Stimulated activated naive CD8-positive, alpha-beta T cell treated with anti-CD3 and anti-CD28 coated beads, Interleukin-15, Interleukin-2, amounts not matched to agents 100 ng/mL and 50 ng/mL, for 24 hours (primary cell): ENCODE measurements around the gene NFATC2.

ENCODE experiments used
- H3K27ac Mint-ChIP-seq: one replicate; pipeline ENCODE4 v1.8.0; 2021; ENCODE audit warnings: mild to moderate bottlenecking, mixed read lengths
- H3K27me3 Mint-ChIP-seq: one replicate; pipeline ENCODE4 v1.8.0; 2021; ENCODE audit warnings: mixed read lengths
- H3K36me3 Mint-ChIP-seq: one replicate; pipeline ENCODE4 v1.8.0; 2021; ENCODE audit warnings: low read depth, mixed read lengths
- H3K4me1 Mint-ChIP-seq: one replicate; pipeline ENCODE4 v1.8.0; 2021; ENCODE audit warnings: low read depth, mixed read lengths
- H3K4me3 Mint-ChIP-seq: one replicate; pipeline ENCODE4 v1.8.0; 2021; ENCODE audit warnings: mild to moderate bottlenecking, mixed read lengths
- H3K9me3 Mint-ChIP-seq: one replicate; pipeline ENCODE4 v1.8.0; 2021; ENCODE audit warnings: mixed read lengths

Gene NFATC2

DNA sequence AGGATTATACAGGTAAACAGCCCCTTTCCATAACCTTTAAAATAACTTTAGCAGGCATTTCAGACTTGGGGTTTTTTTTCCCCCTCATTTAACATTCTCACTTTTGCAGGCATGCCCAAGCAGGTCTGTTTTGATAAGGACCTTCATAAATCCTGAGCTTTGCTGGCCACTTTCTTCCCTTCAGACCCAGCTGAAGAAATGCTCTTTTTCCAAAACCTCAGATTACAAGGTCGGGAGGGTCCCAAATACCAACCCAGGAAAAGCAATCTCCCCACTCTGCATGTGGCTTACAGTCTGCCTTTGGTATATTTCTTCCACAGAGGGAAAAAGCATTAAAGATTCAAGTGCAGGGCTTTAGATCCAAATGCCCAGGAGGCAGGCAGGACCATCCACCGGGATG lies 6.8 kb downstream of the NFATC2 start:
- Mint-ChIP-seq H3K36me3 (peaks cover 63% of the 10 kb centered on the region), H3K4me3 (peak overlapping the region; percentile 67), H3K27ac (peak overlapping the region; percentile 99), H3K4me1 (peaks cover 100% of the 10 kb centered on the region), H3K27me3 (no peaks in the 10 kb centered on the region), H3K9me3 (no peaks in the 10 kb centered on the region)

DNA sequence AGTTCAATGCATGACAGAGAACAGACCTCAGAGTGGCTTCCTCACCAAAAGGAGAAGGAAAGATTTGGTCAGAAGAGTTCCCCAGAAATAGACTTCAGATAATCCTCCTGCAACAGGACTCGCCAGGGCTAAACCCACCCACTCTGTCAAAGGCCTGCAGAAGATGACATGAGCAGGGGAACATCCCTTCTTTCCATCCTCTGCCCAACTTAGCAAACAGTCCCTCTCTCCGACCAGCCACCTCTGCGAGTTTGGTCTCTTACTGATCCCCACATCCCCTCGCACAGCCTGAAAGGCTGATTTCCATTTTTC lies 7.5 kb downstream of the NFATC2 start:
- H3K36me3 Mint-ChIP-seq = peaks cover 65% of the 10 kb centered on the region
- no peaks in the 10 kb centered on the region for H3K27me3 Mint-ChIP-seq
- peak overlapping the region; percentile 99 for H3K27ac Mint-ChIP-seq
- peak overlapping the region; percentile 67 for H3K4me3 Mint-ChIP-seq
- no peaks in the 10 kb centered on the region for H3K9me3 Mint-ChIP-seq
- H3K4me1 Mint-ChIP-seq = peaks cover 100% of the 10 kb centered on the region

DNA sequence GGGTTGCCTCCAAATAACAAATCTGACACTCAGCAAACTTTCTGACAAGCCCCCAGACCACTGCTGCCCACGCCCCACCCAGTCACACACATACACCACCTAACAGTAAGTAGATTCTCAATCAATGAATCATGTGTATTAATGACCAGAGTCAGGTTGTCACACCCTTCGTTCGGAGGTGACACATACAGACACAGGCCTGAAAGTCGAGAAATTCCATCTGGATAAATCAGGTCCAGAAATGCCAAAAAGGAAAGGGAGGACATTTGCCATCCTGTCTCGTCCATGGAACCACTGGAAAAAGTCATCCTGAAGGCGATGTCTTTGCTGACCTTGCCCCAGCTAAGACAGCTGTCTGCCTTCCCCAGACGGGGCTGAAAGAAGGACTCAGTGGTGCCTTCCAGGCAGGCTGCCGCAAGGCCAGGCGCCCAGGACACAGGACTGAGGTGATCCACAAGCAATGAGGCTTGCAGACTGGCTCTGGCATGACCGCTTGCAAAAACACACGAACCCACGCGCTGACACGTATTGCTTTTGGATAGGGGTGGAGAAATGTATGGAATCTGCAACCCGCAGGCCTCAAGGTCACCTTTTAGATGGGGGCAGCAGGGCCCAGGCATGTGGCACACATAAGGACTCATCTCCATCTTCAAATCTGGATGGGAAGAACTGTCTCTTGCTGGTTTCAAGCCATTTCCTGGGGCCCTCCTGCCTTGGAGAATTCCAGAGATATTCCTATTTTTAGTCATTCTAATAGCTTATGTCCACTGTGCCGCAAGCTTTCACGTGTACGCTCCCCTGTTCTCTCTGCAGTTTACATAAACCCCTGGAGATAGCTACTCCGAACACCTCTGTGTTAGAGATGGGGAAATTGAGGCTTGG lies 9.0 kb downstream of the NFATC2 start:
- Mint-ChIP-seq H3K27me3 (no peaks in the 10 kb centered on the region), H3K4me1 (peaks cover 100% of the 10 kb centered on the region), H3K9me3 (no peaks in the 10 kb centered on the region), H3K36me3 (peaks cover 56% of the 10 kb centered on the region), H3K27ac (peak overlapping the region; percentile 99), H3K4me3 (peak overlapping the region; percentile 59)

DNA sequence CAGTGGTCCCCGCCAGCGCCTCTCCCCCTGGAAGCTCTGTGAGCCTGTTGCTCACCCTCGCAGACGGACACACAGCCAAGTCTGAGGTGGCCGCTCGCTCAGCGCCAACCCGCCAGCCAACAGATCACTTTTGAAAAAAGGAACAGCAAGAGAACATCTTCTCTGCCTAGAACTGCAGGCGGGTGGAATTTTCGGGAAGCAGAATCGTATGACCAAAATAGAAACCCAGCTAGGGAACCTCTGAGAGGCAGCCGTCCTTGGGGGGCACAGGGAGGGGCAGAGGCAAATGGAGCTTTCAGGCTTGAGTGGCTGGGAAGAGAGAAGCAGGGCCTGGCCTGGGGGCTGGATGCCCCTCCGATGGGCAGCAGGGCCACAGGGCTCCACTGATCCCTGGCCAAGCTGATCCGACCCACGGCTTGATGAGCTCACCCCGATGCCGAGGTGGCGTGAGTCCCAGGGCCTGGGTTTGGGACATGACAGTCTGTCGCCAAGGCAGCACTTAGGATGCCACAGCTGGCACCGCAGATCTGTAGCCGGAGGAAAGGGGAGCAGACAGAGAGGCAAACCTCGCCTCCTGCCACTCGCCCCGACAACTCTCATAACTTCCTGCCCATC lies 9.8 kb downstream of the NFATC2 start:
- Mint-ChIP-seq H3K9me3 (no peaks in the 10 kb centered on the region), H3K36me3 (peaks cover 51% of the 10 kb centered on the region), H3K27ac (peak overlapping the region; percentile 99), H3K4me1 (peaks cover 100% of the 10 kb centered on the region), H3K4me3 (peak overlapping the region; percentile 84), H3K27me3 (no peaks in the 10 kb centered on the region)

DNA sequence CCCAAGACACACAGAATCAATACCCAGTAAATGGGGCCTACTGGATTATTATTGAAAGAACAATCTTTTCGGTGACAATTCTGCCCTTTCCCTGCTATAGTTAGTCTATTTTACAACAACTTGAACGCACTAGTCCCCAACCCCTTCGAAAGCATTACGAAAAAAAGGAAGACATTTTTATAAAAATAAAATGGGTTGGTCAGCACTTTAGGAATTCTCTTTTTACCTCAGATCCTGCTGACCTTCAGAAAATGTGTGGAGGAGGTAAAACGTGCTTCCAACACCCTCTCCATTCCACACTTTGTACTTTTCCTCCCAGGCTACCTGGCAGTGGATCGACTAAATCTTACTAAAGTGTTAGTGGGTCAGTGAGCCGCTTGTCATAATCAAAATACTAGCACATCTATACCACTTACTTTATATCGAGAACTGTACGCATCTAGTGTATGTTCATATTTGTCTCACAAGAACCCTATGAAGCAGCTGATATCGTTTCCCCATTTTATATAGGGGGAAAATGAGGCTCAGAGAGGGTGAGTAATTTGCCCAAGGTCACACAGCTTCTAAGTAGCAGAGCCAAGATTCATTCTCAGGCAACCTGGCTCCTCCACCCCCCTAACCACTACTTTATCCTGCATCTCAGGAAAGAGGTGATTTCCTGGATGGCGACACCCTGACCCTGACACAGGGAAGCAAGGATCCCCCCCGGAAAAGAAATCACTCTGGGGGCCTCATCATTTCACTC lies 10.6 kb downstream of the NFATC2 start:
- Mint-ChIP-seq H3K27ac (peak overlapping the region; percentile 99), H3K4me3 (peak overlapping the region; percentile 84), H3K4me1 (peaks cover 100% of the 10 kb centered on the region), H3K9me3 (no peaks in the 10 kb centered on the region), H3K36me3 (peaks cover 50% of the 10 kb centered on the region), H3K27me3 (no peaks in the 10 kb centered on the region)

DNA sequence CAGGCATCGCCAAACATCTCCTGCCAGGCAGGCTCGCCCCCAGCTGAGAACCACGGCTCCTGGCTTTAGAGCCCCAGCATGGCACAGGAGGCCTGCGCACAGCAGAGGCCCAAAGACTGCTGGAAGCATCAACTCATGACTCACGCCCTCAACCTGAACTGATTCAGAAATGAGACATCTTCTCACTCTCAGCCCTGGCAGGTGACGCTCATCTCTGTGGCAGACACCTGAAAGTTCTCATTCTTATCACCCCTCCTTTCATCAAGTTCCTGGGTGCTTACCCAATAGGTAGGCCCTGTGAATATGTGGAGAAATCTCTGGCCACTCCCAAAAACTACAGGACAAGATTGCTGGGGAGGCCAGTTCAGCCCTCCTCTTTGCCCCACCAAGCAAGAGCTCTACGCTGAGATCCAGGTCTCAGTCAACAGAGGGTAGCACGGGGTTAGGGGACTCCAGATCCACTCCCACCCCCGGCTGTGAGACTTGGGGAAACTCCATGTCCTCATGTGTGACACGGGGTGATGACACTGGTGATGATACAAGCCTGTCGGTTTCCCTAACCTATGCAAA lies 11.3 kb downstream of the NFATC2 start:
- no peaks in the 10 kb centered on the region for H3K27me3 Mint-ChIP-seq

DNA sequence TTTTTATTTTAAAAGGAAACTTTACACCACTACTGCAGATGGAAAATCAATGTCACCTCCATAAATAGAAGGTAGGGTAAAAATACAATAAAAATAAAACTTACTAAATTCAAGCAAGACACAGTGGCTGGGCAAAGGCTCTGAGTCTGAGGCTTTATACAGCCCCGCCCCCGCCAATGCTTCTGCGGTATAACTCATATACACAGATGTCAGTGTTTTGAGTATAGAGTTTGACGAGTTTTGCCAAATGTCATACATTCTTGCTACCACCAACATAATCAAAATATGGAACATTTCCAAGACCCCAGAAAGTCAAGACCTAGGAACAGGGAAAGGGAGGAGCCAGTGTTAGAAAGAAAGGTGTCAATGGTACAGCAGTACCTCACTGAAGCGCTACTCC lies 12.8 kb downstream of the NFATC2 start:
- Mint-ChIP-seq H3K27ac (peak overlapping the region; percentile 99), H3K27me3 (no peaks in the 10 kb centered on the region), H3K4me3 (peak overlapping the region; percentile 84), H3K36me3 (peaks cover 42% of the 10 kb centered on the region), H3K4me1 (peaks cover 100% of the 10 kb centered on the region), H3K9me3 (no peaks in the 10 kb centered on the region)

More for the DNA sequence above, 11.3 kb downstream of the NFATC2 start:
- Mint-ChIP-seq H3K36me3 (peaks cover 44% of the 10 kb centered on the region), H3K27ac (peak overlapping the region; percentile 99), H3K9me3 (no peaks in the 10 kb centered on the region), H3K4me1 (peaks cover 100% of the 10 kb centered on the region), H3K4me3 (peak overlapping the region; percentile 84)

DNA sequence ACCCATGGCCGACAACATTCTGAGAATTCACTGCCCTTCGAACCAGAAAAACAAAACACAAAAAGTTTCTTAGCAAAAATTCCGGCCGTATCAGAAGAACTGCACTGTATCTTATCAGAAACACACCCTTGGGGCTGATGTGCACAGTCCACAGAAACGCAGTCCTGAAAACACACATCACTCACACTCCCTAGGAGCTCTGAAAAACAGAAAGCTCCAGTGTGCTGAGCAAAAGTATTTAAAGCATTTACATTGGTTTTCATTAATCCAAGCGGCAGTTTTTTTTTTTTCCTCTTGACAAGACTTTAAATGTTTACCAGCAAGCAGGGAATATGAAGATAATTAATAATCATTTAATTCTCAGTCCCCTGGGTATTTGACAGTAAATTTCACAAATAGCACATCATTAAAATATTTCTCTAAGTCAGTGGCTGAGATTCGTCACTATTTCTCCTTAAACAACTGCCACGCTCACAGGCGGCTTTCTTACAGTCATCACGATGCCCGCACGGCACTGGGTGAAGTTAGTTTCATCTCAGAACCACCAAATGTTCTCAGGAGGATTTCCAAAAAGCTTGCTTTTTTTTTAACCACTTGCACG lies 13.3 kb downstream of the NFATC2 start:
- Mint-ChIP-seq H3K27me3 (no peaks in the 10 kb centered on the region), H3K27ac (peak overlapping the region; percentile 99), H3K4me1 (peaks cover 100% of the 10 kb centered on the region), H3K4me3 (peak overlapping the region; percentile 84), H3K9me3 (no peaks in the 10 kb centered on the region), H3K36me3 (peaks cover 42% of the 10 kb centered on the region)

DNA sequence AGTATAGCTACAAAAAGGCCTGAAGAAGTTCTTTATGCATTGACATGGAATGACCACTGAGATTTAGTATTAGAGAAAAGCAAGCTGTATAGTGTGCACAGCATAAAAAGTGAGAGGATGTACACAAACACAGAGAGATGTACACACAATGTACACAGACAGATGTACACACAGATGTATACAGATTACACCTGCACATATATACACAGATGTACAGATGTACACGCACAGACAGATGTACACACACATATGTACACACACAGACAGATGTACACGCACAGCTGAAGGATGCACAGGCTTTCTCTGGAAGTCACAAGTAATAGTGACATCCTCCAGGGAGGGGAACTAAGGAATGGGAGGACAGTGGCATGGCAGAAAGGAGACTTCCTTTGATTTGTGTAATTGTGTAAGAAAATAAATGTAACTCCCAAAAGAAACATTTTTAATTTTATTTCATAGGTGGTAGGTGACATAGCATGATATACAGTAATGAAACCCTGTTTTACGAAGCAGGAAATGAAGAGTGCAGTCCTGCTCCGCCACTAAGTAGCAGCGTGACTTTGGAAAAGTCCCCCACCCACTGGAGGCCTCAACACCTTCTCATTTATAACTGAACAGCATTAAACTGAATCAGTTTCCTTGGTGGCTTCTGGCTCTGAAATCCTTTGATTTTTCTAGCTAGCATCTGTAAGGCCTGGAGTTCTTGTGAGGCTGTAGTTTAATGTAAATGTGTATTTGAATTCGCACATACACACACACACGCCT lies 14.1 kb downstream of the NFATC2 start:
- peaks cover 40% of the 10 kb centered on the region for H3K36me3 Mint-ChIP-seq
- H3K4me3 Mint-ChIP-seq = peak overlapping the region; percentile 84
- H3K27me3 Mint-ChIP-seq = no peaks in the 10 kb centered on the region
- H3K9me3 Mint-ChIP-seq = no peaks in the 10 kb centered on the region
- peaks cover 96% of the 10 kb centered on the region for H3K4me1 Mint-ChIP-seq
- H3K27ac Mint-ChIP-seq = peak overlapping the region; percentile 99

DNA sequence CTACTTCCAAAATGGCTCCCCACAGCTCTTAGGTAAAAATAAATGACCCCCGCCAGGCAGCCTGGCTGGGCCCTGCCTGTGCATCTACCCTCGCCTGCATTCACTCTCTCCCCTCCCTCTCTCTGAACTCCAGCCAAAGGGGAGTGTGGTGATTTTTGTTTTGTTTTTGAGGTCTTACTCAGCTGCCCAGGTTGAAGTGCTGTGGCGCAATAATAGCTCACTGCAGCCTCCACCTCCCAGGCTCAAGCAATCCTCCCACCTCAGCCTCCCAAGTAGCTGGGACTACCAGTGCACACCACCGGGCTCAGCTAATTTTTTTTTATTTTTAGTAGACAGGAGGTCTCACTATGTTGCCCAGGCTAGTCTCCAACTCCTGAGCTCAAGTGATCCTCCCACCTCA lies 15.8 kb downstream of the NFATC2 start:
- peak overlapping the region; percentile 46 for H3K4me3 Mint-ChIP-seq
- no peaks in the 10 kb centered on the region for H3K27me3 Mint-ChIP-seq
- H3K36me3 Mint-ChIP-seq = peaks cover 41% of the 10 kb centered on the region
- no peaks in the 10 kb centered on the region for H3K9me3 Mint-ChIP-seq
- H3K4me1 Mint-ChIP-seq = peaks cover 90% of the 10 kb centered on the region
- H3K27ac Mint-ChIP-seq = peak overlapping the region; percentile 99

DNA sequence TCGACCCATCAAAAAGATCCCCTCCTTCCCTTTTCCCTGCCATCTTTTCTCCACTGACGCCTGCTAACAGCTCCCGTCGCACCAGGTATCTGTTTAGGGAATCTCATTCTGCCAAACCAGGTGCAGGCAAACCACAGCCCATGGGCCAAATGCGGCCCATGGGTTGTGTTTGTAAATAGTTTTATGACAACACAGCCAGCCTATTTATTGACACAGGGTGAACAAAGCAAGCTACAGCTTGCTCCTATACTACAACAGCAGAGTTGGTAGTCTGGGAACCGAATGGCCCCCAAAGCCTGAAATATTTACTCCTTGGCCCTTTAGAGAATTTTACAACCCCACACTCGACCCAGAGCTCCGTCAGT lies 16.4 kb downstream of the NFATC2 start:
- Mint-ChIP-seq H3K27ac (peak overlapping the region; percentile 99), H3K27me3 (no peaks in the 10 kb centered on the region), H3K4me1 (peaks cover 87% of the 10 kb centered on the region), H3K4me3 (peak overlapping the region; percentile 77), H3K36me3 (peaks cover 45% of the 10 kb centered on the region), H3K9me3 (no peaks in the 10 kb centered on the region)

DNA sequence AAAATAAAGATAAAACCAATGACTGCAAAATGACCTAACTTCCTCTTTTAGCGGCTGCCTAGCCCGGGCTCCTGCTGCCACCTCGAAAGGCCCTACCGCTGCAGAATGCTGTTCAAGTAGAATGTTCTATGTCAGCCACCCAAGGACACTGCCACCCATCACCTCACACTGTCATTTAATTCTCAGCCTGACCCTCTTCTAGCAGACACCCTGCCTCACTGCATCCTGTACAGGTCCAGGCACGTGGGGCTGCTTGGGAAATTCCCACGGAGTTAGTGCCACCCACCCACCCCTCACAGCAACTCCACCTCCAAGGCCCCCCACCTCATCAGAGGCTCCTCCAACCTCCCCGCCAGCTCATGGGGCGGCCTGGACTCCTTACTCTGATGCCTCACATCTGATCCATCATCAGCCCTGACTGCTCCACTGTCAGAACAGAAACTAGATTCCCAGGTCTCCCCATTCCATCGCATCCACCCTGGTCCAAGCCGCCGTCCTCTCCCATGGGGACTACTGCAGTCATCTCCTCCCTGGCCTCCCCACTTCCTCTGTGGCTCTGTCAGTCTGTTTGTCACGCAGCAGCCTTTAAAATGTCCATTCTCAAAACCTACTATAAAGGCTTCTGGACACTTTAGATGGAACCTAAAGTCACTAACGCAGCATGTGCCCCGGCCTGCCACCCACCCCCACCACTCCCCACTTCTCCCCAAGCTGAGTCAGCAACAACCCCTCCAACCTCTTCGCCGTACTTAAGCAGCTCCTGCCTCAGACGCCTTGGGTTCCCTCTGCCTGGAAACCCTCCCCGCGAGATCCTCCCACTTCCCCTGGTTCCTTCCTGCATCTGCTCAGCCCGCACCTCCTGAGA lies 17.0 kb downstream of the NFATC2 start:
- peaks cover 40% of the 10 kb centered on the region for H3K36me3 Mint-ChIP-seq
- H3K27ac Mint-ChIP-seq = peak overlapping the region; percentile 99
- H3K27me3 Mint-ChIP-seq = no peaks in the 10 kb centered on the region
- peaks cover 81% of the 10 kb centered on the region for H3K4me1 Mint-ChIP-seq
- H3K9me3 Mint-ChIP-seq = no peaks in the 10 kb centered on the region
- H3K4me3 Mint-ChIP-seq = peak overlapping the region; percentile 77

DNA sequence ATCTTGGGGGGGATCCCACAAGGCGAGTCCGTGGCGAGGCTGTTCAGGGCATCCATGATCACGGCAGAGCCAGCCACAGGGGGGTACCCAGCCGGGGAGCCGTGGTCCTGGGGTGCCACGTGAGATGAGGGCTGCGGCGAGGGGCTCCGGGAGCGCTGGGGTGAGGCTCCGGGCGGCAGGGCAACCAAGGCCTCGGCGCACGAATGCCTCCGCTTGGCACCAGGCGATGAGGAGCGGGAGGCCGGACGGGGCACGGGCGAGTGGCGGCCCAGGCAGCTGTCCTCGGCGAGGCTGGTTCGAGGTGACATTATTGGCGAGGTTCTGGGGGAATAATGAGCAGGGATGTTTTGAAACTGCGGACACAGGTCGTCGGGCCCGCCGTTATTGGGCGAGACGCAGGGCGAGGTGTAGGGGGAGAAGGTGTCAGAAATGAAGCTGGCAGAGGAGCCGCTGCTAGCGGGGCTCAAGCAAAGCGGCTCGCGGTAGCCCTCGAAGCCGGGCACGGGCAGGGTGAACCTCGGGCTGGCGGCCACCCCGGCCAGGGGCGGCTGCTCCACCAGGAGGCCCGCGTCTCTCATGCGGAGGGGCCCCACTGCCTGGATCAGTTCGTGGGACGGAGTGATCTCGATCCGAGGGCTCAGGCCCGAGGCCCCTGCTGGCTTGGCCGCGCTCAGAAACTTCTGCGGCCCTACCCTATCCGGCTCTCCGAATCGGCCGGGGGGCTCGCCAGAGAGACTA lies 19.1 kb downstream of the NFATC2 start:
- no peak overlapping the region for H3K4me3 Mint-ChIP-seq
- H3K27ac Mint-ChIP-seq = no peak overlapping the region
- H3K9me3 Mint-ChIP-seq = no peaks in the 10 kb centered on the region
- H3K4me1 Mint-ChIP-seq = peaks cover 72% of the 10 kb centered on the region
- H3K27me3 Mint-ChIP-seq = no peaks in the 10 kb centered on the region
- peaks cover 42% of the 10 kb centered on the region for H3K36me3 Mint-ChIP-seq
